ENCODE results near the gene SBNO1.
"Not testable (repeated sequence)": the region's sequence is repeated elsewhere in the genome, so short reads cannot be mapped to it uniquely, and the experiment has no call there.

The SBNO1 gene

GRCh38 chr12:123270214-123271000 lies 94.2 kb downstream of the SBNO1 start:
- peak; percentile 72 for DNase-seq (ENCODE audit: low read depth)

- no peak for DNase-seq (ENCODE audit: low read depth)
Measured at GRCh38 chr12:123269896-123270213, 94.8 kb downstream of the SBNO1 start.

- peak; percentile 86 for DNase-seq (ENCODE audit: low read depth)
Measured at GRCh38 chr12:123269395-123269892, 95.2 kb downstream of the SBNO1 start.

GRCh38 chr12:123268850-123269249 lies 95.8 kb downstream of the SBNO1 start:
- no peak for DNase-seq (ENCODE audit: low read depth)

GRCh38 chr12:123267991-123268843 lies 96.4 kb downstream of the SBNO1 start:
- peak; percentile 13 for DNase-seq (ENCODE audit: low read depth)

- DNase-seq (ENCODE audit: low read depth): no peak
Measured at GRCh38 chr12:123267335-123267920, 97.2 kb downstream of the SBNO1 start.

- no peak for DNase-seq (ENCODE audit: low read depth)
Measured at GRCh38 chr12:123266679-123267277, 97.9 kb downstream of the SBNO1 start.

- no peak for DNase-seq (ENCODE audit: low read depth)
Measured at GRCh38 chr12:123265851-123266678, 98.6 kb downstream of the SBNO1 start.

- peak; percentile 16 for DNase-seq (ENCODE audit: low read depth)
Measured at GRCh38 chr12:123264642-123265041, 100.0 kb downstream of the SBNO1 start.

GRCh38 chr12:123263196-123263817 lies 101.3 kb downstream of the SBNO1 start:
- no peak for DNase-seq (ENCODE audit: low read depth)

GRCh38 chr12:123261196-123261595 lies 103.5 kb downstream of the SBNO1 start:
- DNase-seq (ENCODE audit: low read depth): no peak

GRCh38 chr12:123260081-123260480 lies 104.6 kb downstream of the SBNO1 start:
- no peak for DNase-seq (ENCODE audit: low read depth)

GRCh38 chr12:123258593-123258992 lies 106.1 kb downstream of the SBNO1 start:
- DNase-seq (ENCODE audit: low read depth): no peak

- no peak for DNase-seq (ENCODE audit: low read depth)
Measured at GRCh38 chr12:123254853-123255446, 109.7 kb downstream of the SBNO1 start.

- no peak for DNase-seq (ENCODE audit: low read depth)
Measured at GRCh38 chr12:123253641-123254459, 110.8 kb downstream of the SBNO1 start.

- not testable (repeated sequence) for DNase-seq (ENCODE audit: low read depth)
Measured at GRCh38 chr12:123252365-123252764, 112.3 kb downstream of the SBNO1 start.

- no peak for DNase-seq (ENCODE audit: low read depth)
Measured at GRCh38 chr12:123251403-123252076, 113.1 kb downstream of the SBNO1 start.

- DNase-seq (ENCODE audit: low read depth): no peak
Measured at GRCh38 chr12:123250471-123251383, 113.9 kb downstream of the SBNO1 start.

Measured in EH (cell line).